Measurements from ENCODE around the gene RAD51B.

The RAD51B gene

DNA sequence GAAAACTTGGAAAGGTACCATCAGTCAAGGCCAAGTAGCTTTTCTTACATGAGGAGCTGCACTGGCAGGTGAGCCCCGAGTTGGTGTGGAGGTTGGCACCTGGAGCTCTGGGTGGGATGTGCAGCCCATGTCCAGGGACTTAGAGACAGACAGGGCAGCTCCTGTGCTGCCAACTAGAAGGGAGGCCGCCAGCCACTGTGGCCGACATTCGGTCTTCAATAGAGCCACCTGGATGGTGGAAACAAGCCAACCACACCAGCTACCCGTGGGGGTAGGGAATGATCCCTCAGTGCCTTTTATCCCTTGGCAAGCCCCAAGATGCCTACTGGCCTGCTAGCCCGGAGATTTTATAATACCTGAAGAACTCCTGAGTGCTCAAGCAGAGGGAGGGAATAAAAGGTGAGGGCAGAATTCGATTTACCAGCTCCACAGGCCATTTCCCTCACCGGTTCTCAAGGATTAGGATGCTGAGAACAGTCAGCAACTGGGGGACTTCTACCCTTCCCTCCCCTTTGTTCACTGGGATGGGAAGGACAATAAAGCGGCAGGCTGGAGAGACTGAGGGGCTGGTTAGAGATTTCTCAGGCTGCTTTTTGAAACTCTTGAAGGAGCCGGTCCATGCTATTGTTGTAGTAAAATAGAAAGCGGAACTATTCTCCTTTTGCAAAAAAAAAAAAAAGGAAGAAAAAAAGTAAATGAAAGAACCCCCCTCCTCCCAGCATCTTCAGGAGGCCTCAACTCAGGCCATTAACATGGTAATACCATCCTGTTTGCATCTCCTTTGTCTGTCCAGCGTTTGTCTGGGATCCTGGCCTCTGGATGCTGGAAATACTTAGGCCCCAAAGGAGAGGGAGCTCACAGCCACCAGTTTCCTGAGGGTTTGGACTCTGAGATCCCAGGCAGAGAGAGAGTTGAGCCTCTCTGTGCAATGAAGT, 651.7 kb downstream of the RAD51B start:
- DNase-seq (ENCODE audit: low read depth): no peak

DNA sequence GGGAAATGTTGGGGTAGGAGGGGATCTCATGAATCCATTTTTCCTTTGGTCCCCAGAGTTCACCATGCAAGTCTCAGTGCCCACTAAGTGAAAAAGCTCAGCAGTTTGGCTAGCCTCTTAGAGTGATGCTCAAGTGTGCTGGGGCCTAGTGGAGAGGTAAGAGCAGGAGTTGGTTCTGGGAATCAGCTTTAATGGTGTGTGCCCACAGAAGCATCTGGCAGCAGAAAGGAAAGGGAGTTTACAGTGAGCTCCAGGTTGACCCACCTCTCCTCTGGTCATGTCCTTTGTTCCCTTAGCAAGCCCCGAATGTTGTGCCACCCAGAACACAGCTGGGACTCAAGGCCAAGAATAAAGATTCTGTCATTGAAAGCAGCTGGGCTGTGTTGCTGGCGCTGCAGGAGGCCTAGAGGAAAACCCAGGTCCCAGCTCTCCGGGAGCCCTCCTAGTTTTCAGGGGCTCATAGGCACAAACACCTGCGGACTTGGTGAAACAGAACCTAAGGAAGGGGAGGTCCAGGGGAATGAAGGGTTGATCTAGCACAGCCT, 652.5 kb downstream of the RAD51B start:
- no peak for DNase-seq (ENCODE audit: low read depth)

GRCh38 chr14:68473069-68473468, 653.5 kb downstream of the RAD51B start:
- DNase-seq (ENCODE audit: low read depth): no peak

DNA sequence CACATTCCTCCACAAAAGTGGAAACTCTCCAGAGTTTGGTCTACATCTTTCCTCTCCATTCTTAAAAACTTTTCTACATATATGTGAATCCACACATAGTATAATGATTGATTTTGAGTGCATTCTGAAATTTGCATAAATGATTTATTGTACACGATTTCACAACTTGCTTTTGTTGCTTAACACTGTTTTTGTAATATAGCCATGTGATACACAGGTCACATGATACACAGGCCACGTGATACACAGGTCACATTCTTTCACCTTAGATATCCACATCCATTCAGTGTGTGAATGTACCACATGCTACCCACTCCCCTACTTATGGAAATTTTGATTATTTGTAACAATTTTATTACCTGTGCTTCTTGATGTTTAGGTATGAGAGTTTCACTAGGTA, 654.2 kb downstream of the RAD51B start:
- no peak for DNase-seq (ENCODE audit: low read depth)

GRCh38 chr14:68474741-68475140, 655.2 kb downstream of the RAD51B start:
- no peak for DNase-seq (ENCODE audit: low read depth)

GRCh38 chr14:68475802-68476201, 656.2 kb downstream of the RAD51B start:
- DNase-seq (ENCODE audit: low read depth): no peak

GRCh38 chr14:68476212-68477109, 656.9 kb downstream of the RAD51B start:
- no peak for DNase-seq (ENCODE audit: low read depth)

DNA sequence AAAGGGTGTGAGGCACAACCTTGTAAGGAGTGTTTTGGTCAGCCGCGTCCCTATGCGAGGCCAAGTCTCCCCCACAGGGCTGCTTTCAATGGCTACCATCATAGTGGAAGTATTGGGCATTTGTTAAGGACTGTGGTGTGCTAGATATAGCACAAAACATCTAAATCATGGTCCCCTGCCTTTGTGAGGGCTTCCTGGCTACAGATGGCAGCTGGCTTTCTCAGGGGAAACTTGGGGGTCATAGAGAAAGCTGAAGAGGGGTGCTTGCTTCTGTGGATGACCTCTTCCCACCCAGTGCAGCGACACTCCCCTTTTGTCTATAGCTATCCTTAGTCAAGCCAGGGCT, 657.5 kb downstream of the RAD51B start:
- DNase-seq (ENCODE audit: low read depth): no peak

DNA sequence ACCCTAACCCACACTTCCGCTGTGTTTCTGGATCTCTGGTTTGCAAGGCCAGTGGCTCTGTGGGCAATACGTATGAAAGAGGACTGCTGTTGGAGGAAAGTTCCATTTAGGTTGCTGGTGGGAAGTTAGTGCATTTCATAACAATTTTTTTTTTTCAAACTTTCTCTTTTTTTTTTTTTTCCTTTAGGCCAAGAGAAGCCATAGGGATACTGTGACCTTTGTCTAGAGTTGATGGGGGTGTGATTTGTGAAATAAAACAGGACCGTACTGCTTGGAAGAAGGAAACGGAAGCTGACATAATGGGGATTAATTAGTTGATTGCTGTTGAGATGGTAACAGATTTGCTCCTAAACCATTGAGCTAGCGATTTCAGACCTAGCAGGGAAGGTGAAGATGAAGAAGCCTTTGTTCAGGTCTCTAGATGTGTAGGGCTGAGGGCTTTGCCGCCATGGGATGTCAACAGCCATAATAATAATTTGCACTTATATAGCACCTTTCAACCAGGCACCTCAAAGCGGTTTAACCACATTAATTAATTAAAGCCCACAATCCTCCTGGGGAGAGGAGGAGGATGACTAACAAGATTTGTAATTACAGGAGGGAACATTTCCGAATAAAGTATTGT, 658.0 kb downstream of the RAD51B start:
- no peak for DNase-seq (ENCODE audit: low read depth)

DNA sequence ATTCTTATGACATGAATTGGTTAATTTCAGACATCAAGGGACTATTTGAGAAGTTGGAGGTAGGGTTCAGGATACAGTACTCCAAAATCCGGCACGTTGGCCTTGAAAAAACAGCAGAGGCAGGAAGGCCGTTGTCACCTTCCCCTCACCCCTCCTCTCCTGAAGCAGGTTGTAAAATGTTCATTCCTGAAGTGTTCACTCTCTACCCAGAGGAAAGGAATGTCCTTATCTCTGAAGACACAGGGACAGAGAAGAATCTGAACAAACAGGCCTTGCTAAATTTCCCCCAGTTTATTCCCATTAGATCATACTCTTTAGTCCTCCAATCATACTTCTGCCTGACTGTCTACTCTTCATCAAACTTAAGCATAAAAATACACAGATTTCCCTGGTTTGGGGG, 659.7 kb downstream of the RAD51B start:
- no peak for DNase-seq (ENCODE audit: low read depth)

GRCh38 chr14:68482018-68482417, 662.4 kb downstream of the RAD51B start:
- DNase-seq (ENCODE audit: low read depth): no peak

- no peak for DNase-seq (ENCODE audit: low read depth)
Measured at GRCh38 chr14:68482772-68483395, 663.3 kb downstream of the RAD51B start.

DNA sequence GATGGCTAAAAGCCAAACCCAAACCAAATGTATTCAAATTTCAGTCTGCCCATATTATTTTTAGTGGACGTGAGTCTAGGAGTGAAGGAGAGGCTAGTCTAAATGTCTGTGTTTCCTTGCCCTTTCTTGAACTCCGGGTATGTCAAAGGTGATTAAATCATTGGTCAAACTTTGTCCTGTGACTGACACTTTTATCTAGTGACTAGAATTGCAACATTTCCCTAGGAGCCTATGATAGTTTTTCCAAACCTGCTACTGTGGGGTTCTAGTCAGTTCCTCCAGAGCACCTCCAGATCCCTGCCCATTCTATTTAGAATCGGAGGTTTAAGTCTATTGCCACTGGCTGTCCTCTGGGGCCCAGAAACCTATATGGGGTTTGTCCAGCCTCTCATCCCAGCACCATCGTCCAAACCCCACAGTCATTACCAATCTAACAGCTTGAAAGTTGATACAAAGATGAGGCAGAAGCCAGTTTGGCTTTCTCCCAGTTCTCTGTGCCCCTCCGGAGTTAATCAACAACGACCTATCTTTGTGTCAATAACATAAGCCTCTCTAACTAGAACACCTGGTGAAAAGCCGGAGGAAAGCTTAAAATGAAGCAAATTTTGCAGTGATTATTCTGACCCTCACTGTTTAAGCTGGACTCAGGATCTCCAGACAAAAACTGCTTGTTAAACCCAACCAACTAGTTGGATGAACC, 666.6 kb downstream of the RAD51B start:
- DNase-seq (ENCODE audit: low read depth): no peak

GRCh38 chr14:68486809-68487208, 667.2 kb downstream of the RAD51B start:
- no peak for DNase-seq (ENCODE audit: low read depth)

DNA sequence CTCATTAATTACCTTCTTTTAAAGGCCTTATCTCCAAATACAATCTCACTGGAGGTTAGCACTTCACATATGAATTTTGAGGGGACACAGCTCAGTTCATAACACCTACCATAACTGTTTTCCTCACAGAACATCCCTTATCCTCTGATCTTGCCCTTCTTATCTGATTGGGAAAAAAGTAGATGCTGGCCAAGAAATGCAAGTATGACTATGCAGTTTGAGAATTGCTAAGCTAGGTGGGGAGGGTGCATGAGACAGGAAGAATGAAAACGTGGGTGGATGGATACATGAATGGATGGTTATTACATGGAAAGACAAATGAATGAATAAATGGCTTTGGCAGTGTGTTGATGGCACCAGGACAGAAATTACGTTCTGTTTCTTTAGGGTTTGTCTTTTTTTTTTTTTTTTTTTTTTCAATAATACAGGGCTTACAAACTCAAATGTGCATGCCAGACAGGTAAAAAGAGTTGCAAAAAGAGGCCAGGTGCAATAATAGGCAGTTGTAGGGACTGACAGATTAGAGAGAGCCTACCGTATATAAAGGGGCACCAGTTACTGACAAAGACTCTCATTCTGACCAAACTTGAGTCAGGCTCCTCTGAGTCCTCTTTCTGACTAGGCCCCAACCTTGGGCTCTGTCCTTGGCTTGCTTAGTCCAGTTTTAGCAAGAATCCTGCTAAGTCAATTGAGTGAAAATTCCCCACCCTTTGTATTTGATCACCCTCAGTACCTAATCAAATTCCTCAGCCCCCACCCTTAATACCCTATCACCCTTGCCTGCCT, 668.4 kb downstream of the RAD51B start:
- no peak for DNase-seq (ENCODE audit: low read depth)

DNA sequence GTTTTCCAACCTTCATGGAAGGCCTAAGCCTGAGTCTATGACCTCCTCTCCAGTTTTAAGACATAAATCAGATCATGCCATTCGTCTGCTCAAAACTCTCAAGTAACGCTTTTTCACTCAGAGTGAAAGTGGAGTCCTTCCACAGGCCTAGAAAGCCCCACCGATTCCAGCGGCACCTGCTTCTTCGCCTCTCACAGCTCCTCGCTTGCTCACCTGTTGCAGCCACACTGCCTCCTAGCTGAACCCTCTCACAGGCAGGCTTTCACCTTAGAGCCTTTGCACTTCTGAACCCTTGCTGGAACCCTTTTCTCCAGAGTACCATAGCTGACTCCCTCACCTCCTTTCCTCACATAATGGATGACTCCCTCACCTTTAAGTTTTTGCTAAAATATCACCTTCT, 672.2 kb downstream of the RAD51B start:
- DNase-seq (ENCODE audit: low read depth): no peak

- no peak for DNase-seq (ENCODE audit: low read depth)
Measured at GRCh38 chr14:68492381-68493151, 673.0 kb downstream of the RAD51B start.

DNA sequence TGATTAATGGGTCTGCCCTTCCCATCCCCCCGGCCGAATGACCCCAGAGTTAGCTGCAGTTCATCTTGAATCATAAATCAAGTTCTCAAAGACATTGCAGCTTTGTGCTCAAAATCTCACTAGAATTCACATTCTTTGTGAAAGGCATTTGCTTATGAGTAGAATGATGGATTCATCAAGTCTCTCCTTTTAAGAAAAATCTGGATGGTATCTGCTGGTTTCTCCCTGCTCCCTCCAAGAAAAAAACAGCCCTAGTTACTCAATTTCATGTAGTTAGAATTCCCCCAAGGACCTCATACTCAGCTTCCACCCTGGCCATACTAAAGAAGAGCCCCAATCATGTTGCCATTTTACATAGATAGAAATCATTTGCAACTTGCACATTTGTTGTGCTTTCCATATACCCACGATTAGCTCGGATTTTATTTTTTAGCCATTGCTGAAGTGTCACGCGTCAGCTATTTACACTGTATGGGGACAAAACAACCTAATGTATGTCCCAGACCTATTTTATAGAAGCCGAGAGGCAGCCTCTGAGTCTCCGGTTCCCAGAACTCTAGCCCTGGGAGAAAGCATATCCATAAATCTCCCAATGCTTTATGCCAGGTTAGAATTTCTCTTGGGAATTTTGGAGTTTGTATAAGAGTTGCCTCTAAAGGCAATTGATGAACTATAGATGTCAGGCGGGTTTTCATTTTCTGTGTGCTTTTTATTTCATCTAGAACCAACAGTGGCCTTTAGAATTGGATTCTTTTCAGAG, 673.8 kb downstream of the RAD51B start:
- no peak for DNase-seq (ENCODE audit: low read depth)

Data from stimulated activated CD4-positive, alpha-beta T cell treated with anti-CD3 and anti-CD28 coated beads, Interleukin-2, amount 100 ng/mL, for 4 hours (primary cell).